HFFc6 (cell line): ENCODE results near the gene UBE2E2. TPM values are rescaled to one million over a fixed set of nuclear protein-coding genes. Genes with fewer than 3 reads are reported as not detected.
A peak's percentile ranks its signal among the peaks of the same experiment; 100 is the strongest.
"Not testable (repeated sequence)": the region's sequence is repeated elsewhere in the genome, so short reads cannot be mapped to it uniquely, and the experiment has no call there.

ENCODE experiments used
- DNase-seq: peaks from one replicate; pipeline ENCODE4 v3.0.0-alpha.2; 2018
- H3K27ac Mint-ChIP-seq: 2 replicates; pipeline ENCODE4 v1.8.0; 2020; ENCODE audit warnings: mild to moderate bottlenecking, mixed read lengths
- H3K27me3 Mint-ChIP-seq: 2 replicates; pipeline ENCODE4 v1.8.0; 2021; ENCODE audit warnings: mild to moderate bottlenecking, moderate library complexity, mixed read lengths; ENCODE audit not compliant: insufficient read depth
- H3K36me3 Mint-ChIP-seq: 2 replicates; pipeline ENCODE4 v1.8.0; 2021; ENCODE audit warnings: low read depth, mixed read lengths
- H3K4me1 Mint-ChIP-seq: 2 replicates; pipeline ENCODE4 v1.8.0; 2020; ENCODE audit warnings: low read depth, mixed read lengths
- H3K4me3 Mint-ChIP-seq: 2 replicates; pipeline ENCODE4 v1.8.0; 2020; ENCODE audit warnings: mild to moderate bottlenecking, moderate library complexity, mixed read lengths
- H3K9me3 Mint-ChIP-seq: 2 replicates; pipeline ENCODE4 v1.8.0; 2020; ENCODE audit warnings: mild to moderate bottlenecking, mixed read lengths
- total RNA-seq, 6 experiments: library from RNA; stranded (reverse); fragmentation: NEBNext Ultra II Directional; extraction: Animal tissue kit (Norgen Biotek cat#: 25700); gene quantifications; 2 replicates in 1 of 6; 3 replicates in 5 of 6; pipeline ENCODE4 v1.2.3, GENCODE V29; 2021
- TF ChIP-seq, protein P1 (sequence below): fragments of 200-600 bp; sonication (generic); IDR thresholded peaks from 2 replicates; pipeline ENCODE4 v1.5.0; 2021; ENCODE audit warnings: antibody characterized with exemption, mild to moderate bottlenecking

UBE2E2 gene
- total RNA-seq, 6 experiments from 2014 or later, result 38.2 to 53.0 (median 47.2) TPM

DNA sequence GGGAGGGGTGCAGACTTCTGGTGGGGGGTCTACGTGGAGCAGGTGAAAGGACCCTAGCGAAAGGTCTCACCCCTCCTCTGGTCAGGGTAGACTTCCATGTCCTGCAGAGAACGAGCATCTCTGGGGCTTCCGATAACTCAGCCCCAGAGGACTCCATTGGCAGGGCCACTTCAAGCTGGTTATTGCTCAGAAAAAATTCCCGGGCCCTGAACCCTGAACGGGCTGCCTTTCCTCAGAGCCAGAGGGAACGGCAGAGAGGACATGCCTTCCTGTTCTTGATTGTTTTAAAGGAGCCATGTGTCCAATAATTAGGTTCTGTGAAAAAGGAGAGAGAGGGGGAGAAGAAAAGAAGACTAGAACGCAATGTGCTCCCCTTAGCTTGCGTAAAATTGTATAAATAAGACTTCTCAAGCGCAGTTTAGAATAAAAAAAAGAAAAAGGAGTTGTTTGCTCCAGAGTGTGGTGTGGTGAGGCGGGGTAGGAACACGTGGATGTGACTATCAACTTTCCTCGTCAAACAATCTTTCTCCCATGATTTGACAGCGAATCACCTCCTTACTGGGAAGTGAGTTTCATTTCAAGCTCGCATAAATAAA, 409.3 kb downstream of the UBE2E2 start:
- DNase-seq, result peak; percentile 48
- Mint-ChIP-seq H3K27ac (peak overlapping the region; percentile 95), H3K27me3 (peaks cover 4% of the 10 kb centered on the region; the same call in 1 of the 2 replicates), H3K9me3 (no peaks in the 10 kb centered on the region), H3K36me3 (no peaks in the 10 kb centered on the region), H3K4me3 (peak overlapping the region; percentile 83), H3K4me1 (peaks cover 35% of the 10 kb centered on the region)
- TF ChIP-seq, protein P1, sequence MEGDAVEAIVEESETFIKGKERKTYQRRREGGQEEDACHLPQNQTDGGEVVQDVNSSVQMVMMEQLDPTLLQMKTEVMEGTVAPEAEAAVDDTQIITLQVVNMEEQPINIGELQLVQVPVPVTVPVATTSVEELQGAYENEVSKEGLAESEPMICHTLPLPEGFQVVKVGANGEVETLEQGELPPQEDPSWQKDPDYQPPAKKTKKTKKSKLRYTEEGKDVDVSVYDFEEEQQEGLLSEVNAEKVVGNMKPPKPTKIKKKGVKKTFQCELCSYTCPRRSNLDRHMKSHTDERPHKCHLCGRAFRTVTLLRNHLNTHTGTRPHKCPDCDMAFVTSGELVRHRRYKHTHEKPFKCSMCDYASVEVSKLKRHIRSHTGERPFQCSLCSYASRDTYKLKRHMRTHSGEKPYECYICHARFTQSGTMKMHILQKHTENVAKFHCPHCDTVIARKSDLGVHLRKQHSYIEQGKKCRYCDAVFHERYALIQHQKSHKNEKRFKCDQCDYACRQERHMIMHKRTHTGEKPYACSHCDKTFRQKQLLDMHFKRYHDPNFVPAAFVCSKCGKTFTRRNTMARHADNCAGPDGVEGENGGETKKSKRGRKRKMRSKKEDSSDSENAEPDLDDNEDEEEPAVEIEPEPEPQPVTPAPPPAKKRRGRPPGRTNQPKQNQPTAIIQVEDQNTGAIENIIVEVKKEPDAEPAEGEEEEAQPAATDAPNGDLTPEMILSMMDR, result no peak

DNA sequence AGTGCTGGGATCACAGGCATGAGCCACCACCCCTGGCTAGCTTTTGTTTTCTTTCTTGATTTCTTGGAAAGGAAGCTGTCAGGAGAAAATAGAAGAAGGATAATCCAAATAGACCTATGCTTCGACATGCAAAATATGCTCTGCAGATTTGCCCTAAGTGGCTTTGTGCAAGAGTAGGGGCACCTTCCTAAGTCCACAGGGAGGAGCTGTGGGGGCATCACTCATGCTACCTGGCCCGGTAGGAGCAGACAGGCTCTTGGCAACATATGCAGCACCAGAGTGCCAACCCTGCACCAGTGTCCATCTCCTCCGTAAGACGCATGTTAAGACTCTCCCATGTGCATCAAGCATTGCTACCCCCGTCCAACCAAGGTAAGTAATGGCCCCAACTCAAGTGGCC, 411.9 kb downstream of the UBE2E2 start:
- no peaks in the 10 kb centered on the region; the same call in 1 of the 2 replicates for H3K36me3 Mint-ChIP-seq
- H3K4me3 Mint-ChIP-seq, result no peak overlapping the region
- H3K4me1 Mint-ChIP-seq, result peaks cover 29% of the 10 kb centered on the region
- TF ChIP-seq, protein P1, result no peak
- no peak for DNase-seq
- no peaks in the 10 kb centered on the region; the same call in none of the 2 replicates for H3K27me3 Mint-ChIP-seq
- no peak overlapping the region for H3K27ac Mint-ChIP-seq
- H3K9me3 Mint-ChIP-seq, result no peaks in the 10 kb centered on the region

DNA sequence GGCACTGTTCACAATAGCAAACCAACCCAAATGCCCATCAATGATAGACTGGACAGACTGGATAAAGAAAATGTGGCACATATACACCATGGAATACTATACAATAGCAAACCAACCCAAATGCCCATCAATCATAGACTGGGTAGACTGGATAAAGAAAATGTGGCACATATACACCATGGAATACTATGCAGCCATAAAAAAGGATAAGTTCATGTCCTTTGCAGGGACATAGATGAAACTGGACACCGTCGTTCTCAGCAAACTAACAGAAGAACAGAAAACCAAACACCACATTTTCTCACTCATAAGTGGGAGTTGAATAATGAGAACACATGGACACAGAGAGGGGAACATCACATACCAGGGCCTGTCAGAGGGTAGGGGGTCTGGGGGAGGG, 415.3 kb downstream of the UBE2E2 start:
- not testable (repeated sequence) for H3K4me3 Mint-ChIP-seq, H3K27me3 Mint-ChIP-seq, H3K27ac Mint-ChIP-seq, H3K4me1 Mint-ChIP-seq, DNase-seq, H3K36me3 Mint-ChIP-seq, H3K9me3 Mint-ChIP-seq

DNA sequence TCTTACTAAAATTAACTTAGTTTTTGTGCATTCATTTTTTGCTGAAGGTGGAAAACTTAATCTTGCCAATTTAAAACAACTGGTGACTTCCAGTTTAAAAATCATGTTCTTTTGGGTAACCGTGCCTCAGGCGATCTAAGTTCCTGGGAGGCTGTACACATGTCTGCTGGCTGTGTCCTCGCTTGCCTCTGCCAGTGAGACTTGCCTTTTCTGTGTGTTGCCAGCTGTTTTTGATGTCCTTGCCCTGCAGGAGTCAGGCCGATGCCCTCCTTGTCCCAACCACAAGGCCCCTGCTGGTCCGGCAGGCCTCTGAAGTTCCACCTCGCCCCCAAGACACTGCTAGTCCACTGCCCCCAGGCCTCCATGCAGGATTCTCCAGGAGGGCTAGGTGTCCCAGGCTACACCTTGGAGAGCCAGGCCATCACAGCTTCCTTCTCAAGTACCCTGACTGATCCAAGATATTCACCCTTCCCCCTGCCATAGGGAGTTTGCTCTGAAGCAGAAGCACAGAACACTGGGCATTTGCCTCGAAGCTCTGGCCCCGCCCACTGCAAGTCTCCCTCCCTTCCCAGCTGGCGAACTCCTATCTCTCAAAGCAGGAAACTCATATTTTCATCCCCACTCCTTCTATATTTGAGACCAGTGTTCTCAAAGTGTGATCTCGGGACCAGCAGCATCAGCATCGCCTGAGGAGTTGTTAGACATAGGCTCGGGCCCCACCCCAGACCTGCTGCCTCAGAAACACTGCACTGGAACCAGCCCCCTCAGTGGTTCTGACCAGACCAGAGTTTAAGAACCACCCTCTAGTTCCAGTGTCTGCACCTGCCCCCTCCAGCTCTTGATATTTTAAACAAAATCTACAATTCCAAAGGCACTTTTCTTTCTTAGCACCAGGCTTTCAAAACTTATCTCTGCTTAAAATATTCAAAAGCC, 416.8 kb downstream of the UBE2E2 start:
- TF ChIP-seq, protein P1, result no peak
- Mint-ChIP-seq H3K36me3 (no peaks in the 10 kb centered on the region; the same call in 1 of the 2 replicates), H3K4me3 (no peak overlapping the region), H3K4me1 (no peaks in the 10 kb centered on the region), H3K27ac (no peak overlapping the region), H3K27me3 (no peaks in the 10 kb centered on the region; the same call in none of the 2 replicates), H3K9me3 (peaks cover 6% of the 10 kb centered on the region; the same call in 1 of the 2 replicates)
- DNase-seq, result no peak

DNA sequence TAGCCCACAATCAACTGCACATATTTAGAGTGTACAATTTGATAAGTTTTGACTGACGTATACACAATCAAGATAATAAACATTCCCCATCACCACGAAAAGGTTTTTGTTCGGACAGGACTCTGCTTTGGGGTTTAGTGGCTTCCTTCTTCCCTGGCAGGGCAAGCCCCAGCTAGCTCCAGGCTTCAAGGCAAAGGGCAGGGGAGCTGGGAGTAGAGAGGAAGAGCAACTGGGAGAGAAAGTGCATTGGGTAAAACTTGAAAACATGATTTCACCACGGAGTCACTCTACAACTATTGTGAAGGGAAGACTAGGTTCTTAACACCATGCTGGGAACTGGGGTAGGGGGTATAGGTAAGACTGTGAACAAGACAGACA, 417.5 kb downstream of the UBE2E2 start:
- no peak overlapping the region for H3K27ac Mint-ChIP-seq
- TF ChIP-seq, protein P1, result no peak
- no peak for DNase-seq
- peaks cover 6% of the 10 kb centered on the region; the same call in 1 of the 2 replicates for H3K9me3 Mint-ChIP-seq
- H3K27me3 Mint-ChIP-seq, result no peaks in the 10 kb centered on the region; the same call in none of the 2 replicates
- peaks cover 5% of the 10 kb centered on the region; the same call in 1 of the 2 replicates for H3K36me3 Mint-ChIP-seq
- H3K4me3 Mint-ChIP-seq, result no peak overlapping the region
- no peaks in the 10 kb centered on the region for H3K4me1 Mint-ChIP-seq
